BJ (cell line): ENCODE measurements around the gene PRR7. TPM values are rescaled to one million over a fixed set of nuclear protein-coding genes. Genes with fewer than 3 reads are reported as not detected.
A peak's percentile ranks its signal among the peaks of the same experiment; 100 is the strongest.

Source experiments
- CTCF ChIA-PET: fragments of 350-600 bp; formaldehyde crosslinking; extraction: SDS; loops from one replicate; lab custom pipeline; 2021; ENCODE audit warnings: antibody characterized with exemption, inconsistent platforms; lab: Yijun Ruan, JAX
- POLR2A ChIA-PET: fragments of 300-600 bp; sonication (Branson Sonifier 250); formaldehyde crosslinking; extraction: SDS; loops from one replicate; lab custom pipeline; 2021; ENCODE audit warnings: antibody characterized with exemption; lab: Charles Lee
- DNase-seq: peaks from one replicate; pipeline ENCODE4 v3.0.0-alpha.2; 2011; ENCODE audit warnings: low read depth
- H3K27me3 ChIP-seq: 2 replicates; pipeline ENCODE4 v1.6.0; 2011; ENCODE audit warnings: low read length; ENCODE audit not compliant: control insufficient read depth, insufficient read depth
- H3K36me3 ChIP-seq: 2 replicates; pipeline ENCODE4 v1.5.1; 2011; ENCODE audit warnings: low read length; ENCODE audit not compliant: control insufficient read depth, insufficient read depth
- H3K4me3 ChIP-seq: 2 replicates; pipeline ENCODE4 v1.5.1; 2011; ENCODE audit warnings: low read depth, mild to moderate bottlenecking, control low read depth, low read length
- CTCF ChIP-seq: IDR thresholded peaks from 2 replicates; pipeline ENCODE4 v1.5.1; 2011; ENCODE audit warnings: low read depth, mild to moderate bottlenecking, control low read depth, inconsistent platforms, low read length, moderate library complexity; ENCODE audit not compliant: insufficient read depth
- polyA plus RNA-seq: library from polyadenylated mRNA; depleted of rRNA; stranded (reverse); fragments of >200 nt; gene quantifications from 2 replicates; pipeline ENCODE4 v1.2.3, GENCODE V29; 2011

The PRR7 gene
- polyA plus RNA-seq, 1 experiment, result 1.6 TPM

GRCh38 chr5:177498013-177498787 is 51.6 kb downstream of the PRR7 start:
- TF ChIP-seq CTCF, result no peak
- Histone ChIP-seq H3K36me3 (peaks cover 17% of the 10 kb centered on the region), H3K4me3 (peak overlapping the region; percentile 48), H3K27me3 (no peaks in the 10 kb centered on the region)
- DNase-seq, result no peak
- ChIA-PET POLR2A (interaction anchor here (0.5 to 1.0 kb wide), 6 partner anchors 18 to 189 kb away, joined by 3 to 6 read pairs (median 3); partner anchors contain the start of gene DDX41), CTCF (interaction anchor here (0.7 to 8.2 kb wide), 10 partner anchors 10 to 189 kb away, joined by 3 to 85 read pairs (median 5); no protein-coding TSS in a partner anchor)

- no peak for TF ChIP-seq CTCF
- ChIA-PET CTCF (interaction anchor here (0.8 to 7.9 kb wide), 12 partner anchors 7 to 188 kb away, joined by 3 to 82 read pairs (median 14); partner anchors contain the start of genes DDX41, DOK3 and MXD3), POLR2A (no interaction called here)
- Histone ChIP-seq H3K4me3 (no peak overlapping the region), H3K27me3 (no peaks in the 10 kb centered on the region), H3K36me3 (peaks cover 8% of the 10 kb centered on the region)
- DNase-seq, result no peak
Observed at GRCh38 chr5:177499842-177500241, 53.2 kb downstream of the PRR7 start.

GRCh38 chr5:177500685-177501522 is 54.3 kb downstream of the PRR7 start:
- DNase-seq, result no peak
- Histone ChIP-seq H3K4me3 (no peak overlapping the region), H3K27me3 (no peaks in the 10 kb centered on the region), H3K36me3 (peaks cover 2% of the 10 kb centered on the region; the same call in 1 of the 2 replicates)
- peak; percentile 98 for TF ChIP-seq CTCF
- ChIA-PET POLR2A (interaction anchor here (0.7 kb wide), 1 partner anchor 68 kb away, joined by 4 read pairs; no protein-coding TSS in a partner anchor), CTCF (interaction anchor here (0.6 to 5.2 kb wide), 38 partner anchors 8 to 388 kb away, joined by 3 to 61 read pairs (median 5); partner anchors contain the start of genes DDX41, DOK3, FAM193B and MXD3)

- H3K36me3 ChIP-seq, result no peaks in the 10 kb centered on the region; the same call in 1 of the 2 replicates
- ChIA-PET POLR2A (no interaction called here), CTCF (interaction anchor here (0.8 to 5.2 kb wide), 28 partner anchors 8 to 389 kb away, joined by 3 to 61 read pairs (median 6); partner anchors contain the start of genes DDX41, DOK3, FAM193B and MXD3)
- DNase-seq, result no peak
- no peaks in the 10 kb centered on the region for H3K27me3 ChIP-seq
- no peak for TF ChIP-seq CTCF
- H3K4me3 ChIP-seq, result no peak overlapping the region
Observed at GRCh38 chr5:177501874-177502678, 55.5 kb downstream of the PRR7 start.
